K562 (cell line): ENCODE results near the gene SYNPO. TPM values are rescaled to one million over a fixed set of nuclear protein-coding genes. Genes with fewer than 3 reads are reported as not detected.

Experiments used
- ATAC-seq: fragments of 200-7000 bp; cut with Tn5 transposase; 3 replicates; pipeline ENCODE4 v1.9.1; 2020; ENCODE audit warnings: moderate library complexity
- BruUV-seq: library from RNA; stranded (reverse); fragments of 400-500 nt; replicated peaks from 2 replicates; lab custom pipeline; 2021; lab: Mats Ljungman, UMichigan
- CTCF ChIA-PET: fragments of 300-600 bp; formaldehyde crosslinking; extraction: SDS; loops from one replicate; lab custom pipeline; 2021; ENCODE audit warnings: low intra/inter-chr PET ratio; lab: Yijun Ruan, JAX
- POLR2A ChIA-PET: fragments of 300-600, 350-650 bp; sonication (Branson Sonifier 250); formaldehyde crosslinking; extraction: SDS; loops from one replicate; lab custom pipeline; 2021; ENCODE audit warnings: antibody characterized with exemption, inconsistent platforms; lab: Yijun Ruan, JAX
- DNase-seq, 4 experiments: peaks; one replicate each; pipeline versions ENCODE4 v3.0.0 to v3.0.0-alpha.2; 2011 to 2018; ENCODE audit warnings: low spot score in 3 of 4, mixed read lengths in 3 of 4; ENCODE audit errors: extremely low read depth in 1 of 4
- FAIRE-seq: peaks from 2 replicates; lab custom pipeline; 2011; peaks lifted over from hg19 to GRCh38; lab: Jason Lieb, UNC
- H2AFZ ChIP-seq: 2 replicates; pipeline ENCODE4 v1.6.0; 2011; ENCODE audit warnings: low read depth, low read length, control low read depth, inconsistent platforms
- H3K27ac ChIP-seq: fragments of 200-600 bp; 3 replicates; pipeline ENCODE4 v1.8.0; 2011; ENCODE audit warnings: low read depth, mild to moderate bottlenecking, control low read depth, inconsistent platforms, low read length, moderate library complexity, mixed read lengths; ENCODE audit errors: extremely low read depth
- H3K27me3 ChIP-seq, 2 experiments: fragments of 300-600 bp in 1 of 2; 2 replicates in 1 of 2; 3 replicates in 1 of 2; pipeline versions ENCODE4 v1.6.0 to v1.8.0; 2011; ENCODE audit warnings: inconsistent platforms in 2 of 2, low read length in 2 of 2, mild to moderate bottlenecking in 1 of 2, mixed read lengths in 1 of 2, moderate library complexity in 1 of 2; ENCODE audit not compliant: control insufficient read depth in 2 of 2, insufficient read depth in 2 of 2
- H3K36me3 ChIP-seq: fragments of 300-600 bp; 3 replicates; pipeline ENCODE4 v1.8.0; 2011; ENCODE audit warnings: mild to moderate bottlenecking, low read length, inconsistent platforms; ENCODE audit not compliant: control insufficient read depth, insufficient read depth
- H3K4me1 ChIP-seq, 2 experiments: fragments of 200-600 bp in 1 of 2; replicated peaks in 1 of 2; 2 replicates in 1 of 2; 3 replicates in 1 of 2; pipeline versions ENCODE4 v1.5.1 to v1.8.0; 2011; ENCODE audit warnings: inconsistent platforms in 2 of 2, low read length in 2 of 2, mild to moderate bottlenecking in 1 of 2, mixed read lengths in 1 of 2, moderate library complexity in 1 of 2; ENCODE audit not compliant: control insufficient read depth in 2 of 2, insufficient read depth in 2 of 2
- H3K4me2 ChIP-seq: 2 replicates; pipeline ENCODE4 v1.6.1; 2011; ENCODE audit warnings: low read length, control low read depth, inconsistent platforms, mixed read lengths; ENCODE audit not compliant: insufficient read depth
- H3K4me3 ChIP-seq: fragments of 200-600 bp; sonication (generic), shearing (Covaris generic); 2 replicates; pipeline ENCODE4 v1.5.1; 2016; ENCODE audit warnings: control low read depth, inconsistent platforms
- H3K79me2 ChIP-seq: fragments of 200-600 bp; 3 replicates; pipeline ENCODE4 v1.8.0; 2011; ENCODE audit warnings: low read length, inconsistent platforms; ENCODE audit not compliant: control insufficient read depth, insufficient read depth
- H3K9ac ChIP-seq, 2 experiments: 2 replicates each; pipeline versions ENCODE4 v1.6.0 to v1.6.1; 2011; ENCODE audit warnings: low read depth in 2 of 2, low read length in 2 of 2, control low read depth in 1 of 2, inconsistent platforms in 1 of 2, mild to moderate bottlenecking in 1 of 2, mixed read lengths in 1 of 2; ENCODE audit not compliant: insufficient read depth in 1 of 2
- H3K9me1 ChIP-seq: one replicate; pipeline ENCODE4 v1.6.0; 2011; ENCODE audit warnings: inconsistent platforms, mild to moderate bottlenecking, low read length, moderate library complexity; ENCODE audit not compliant: control insufficient read depth, insufficient read depth
- H3K9me3 ChIP-seq: replicated peaks from 2 replicates; pipeline ENCODE4 v1.5.1; 2011; ENCODE audit warnings: low read depth, low read length, inconsistent platforms; ENCODE audit not compliant: control insufficient read depth, insufficient read depth
- H4K20me1 ChIP-seq: replicated peaks from 2 replicates; pipeline ENCODE4 v1.6.1; 2011; ENCODE audit warnings: low read length, inconsistent platforms, mixed read lengths; ENCODE audit not compliant: control insufficient read depth, insufficient read depth
- NEUROD1 ChIP-seq: fragments of 150-350 bp; IDR thresholded peaks from 2 replicates; pipeline ENCODE4 v1.6.1; 2014; ENCODE audit warnings: borderline replicate concordance, low read length, low read depth; ENCODE audit not compliant: partially characterized antibody
- PPARD ChIP-seq: fragments of 250-450 bp; sonication (Bioruptor Pico); IDR thresholded peaks from 2 replicates; pipeline ENCODE4 v1.8.0; 2022; ENCODE audit warnings: inconsistent platforms, mild to moderate bottlenecking, moderate library complexity
- RAD51 ChIP-seq: fragments of 450-650 bp; IDR thresholded peaks from 2 replicates; pipeline ENCODE4 v1.7.1; 2016; ENCODE audit warnings: low read depth, mild to moderate bottlenecking, borderline replicate concordance
- YY1 ChIP-seq, 3 experiments: IDR thresholded peaks; 2 replicates each; pipeline ENCODE4 v1.6.1; 2011; ENCODE audit warnings: low read length in 2 of 3, mild to moderate bottlenecking in 2 of 3, moderate library complexity in 2 of 3, borderline replicate concordance in 1 of 3, control low read depth in 1 of 3, low read depth in 1 of 3; ENCODE audit not compliant: insufficient read depth in 3 of 3, insufficient replicate concordance in 2 of 3, control insufficient read depth in 1 of 3, insufficient read length in 1 of 3; ENCODE audit errors: extremely low read depth in 1 of 3
- ZNF212 ChIP-seq: fragments of 450-650 bp; formaldehyde crosslinking; IDR thresholded peaks from 2 replicates; pipeline ENCODE4 v1.4.0; 2020; ENCODE audit warnings: mild to moderate bottlenecking
- WGBS: fragments of 100-300 bp; shearing (Covaris generic); methylation state at CpG from one replicate; pipeline ENCODE4 v1.1.6; 2016; ENCODE audit warnings: low coverage, mixed read lengths; ENCODE audit not compliant: insufficient coverage; ENCODE audit errors: missing lambda C conversion rate; 5-methylcytosine and 5-hydroxymethylcytosine counted together
- in situ Hi-C: fragments of 300-500 bp; cut with MboI; formaldehyde crosslinking; loops from 4 replicates; pipeline ENCODE4 v1.15.0; 2018; ENCODE audit warnings: inconsistent platforms, mixed read lengths
- intact Hi-C: fragments of 100-400 bp; cut with micrococcal nuclease; formaldehyde crosslinking; loops from 2 replicates; pipeline ENCODE4 v1.14.2; 2022
- polyA plus RNA-seq, 8 experiments: library from polyadenylated mRNA; depleted of rRNA in 4 of 8; stranded (reverse) in 5 of 8; unstranded in 3 of 8; fragments of >200 nt; fragmentation: Nextera tagmentation in 2 of 8; fragmentation: Illumina TruSeq in 1 of 8; extraction: Ambion mirVana in 2 of 8; extraction: Trizol in 1 of 8; gene quantifications; 2 replicates each; pipeline versions ENCODE4 v1.2.1 to v1.2.3, GENCODE V29; 2011 to 2014; ENCODE audit warnings: inconsistent platforms in 1 of 8, missing spikeins in 1 of 8
- total RNA-seq, 7 experiments: library from RNA; depleted of rRNA in 6 of 7; stranded (reverse); fragments of >200 nt in 6 of 7; fragmentation: Illumina TruSeq in 2 of 7; extraction: Trizol in 2 of 7; gene quantifications; 2 replicates each; pipeline versions ENCODE4 v1.2.1 to v1.2.3, GENCODE V29; 2011 to 2021; ENCODE audit warnings: low replicate concordance in 1 of 7
- TF ChIP-seq, protein P1 (sequence below): fragments of 450-650 bp; IDR thresholded peaks from 2 replicates; pipeline ENCODE4 v1.7.1; 2018; ENCODE audit warnings: mild to moderate bottlenecking, low read depth; ENCODE audit not compliant: partially characterized antibody

Gene SYNPO
- total and polyA plus RNA-seq, 9 of the 15 experiments (the other 6 are each of a cell fraction or from before 2014, with no cell fraction given): 0.01 to 0.31 (median 0.03) TPM; not detected in 4

DNA sequence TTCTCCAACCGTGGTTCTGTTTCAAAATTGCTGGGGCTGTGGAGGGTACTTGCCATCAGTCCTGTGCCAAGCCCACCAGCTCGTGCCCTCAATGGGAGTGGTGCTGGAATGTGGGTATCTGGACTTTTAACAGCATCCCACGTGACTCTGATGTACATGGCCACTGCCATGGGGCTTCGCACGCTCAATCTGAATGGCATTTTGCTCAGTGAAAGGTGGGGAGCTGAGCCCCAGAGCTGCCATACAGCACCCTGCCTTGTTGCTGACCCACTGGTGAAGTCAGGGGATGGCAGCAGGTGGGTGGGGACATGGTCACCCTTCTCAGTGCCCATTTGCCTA is 16.6 kb upstream of the SYNPO start:
- TF ChIP-seq NEUROD1: no peak
- TF ChIP-seq, protein P1, sequence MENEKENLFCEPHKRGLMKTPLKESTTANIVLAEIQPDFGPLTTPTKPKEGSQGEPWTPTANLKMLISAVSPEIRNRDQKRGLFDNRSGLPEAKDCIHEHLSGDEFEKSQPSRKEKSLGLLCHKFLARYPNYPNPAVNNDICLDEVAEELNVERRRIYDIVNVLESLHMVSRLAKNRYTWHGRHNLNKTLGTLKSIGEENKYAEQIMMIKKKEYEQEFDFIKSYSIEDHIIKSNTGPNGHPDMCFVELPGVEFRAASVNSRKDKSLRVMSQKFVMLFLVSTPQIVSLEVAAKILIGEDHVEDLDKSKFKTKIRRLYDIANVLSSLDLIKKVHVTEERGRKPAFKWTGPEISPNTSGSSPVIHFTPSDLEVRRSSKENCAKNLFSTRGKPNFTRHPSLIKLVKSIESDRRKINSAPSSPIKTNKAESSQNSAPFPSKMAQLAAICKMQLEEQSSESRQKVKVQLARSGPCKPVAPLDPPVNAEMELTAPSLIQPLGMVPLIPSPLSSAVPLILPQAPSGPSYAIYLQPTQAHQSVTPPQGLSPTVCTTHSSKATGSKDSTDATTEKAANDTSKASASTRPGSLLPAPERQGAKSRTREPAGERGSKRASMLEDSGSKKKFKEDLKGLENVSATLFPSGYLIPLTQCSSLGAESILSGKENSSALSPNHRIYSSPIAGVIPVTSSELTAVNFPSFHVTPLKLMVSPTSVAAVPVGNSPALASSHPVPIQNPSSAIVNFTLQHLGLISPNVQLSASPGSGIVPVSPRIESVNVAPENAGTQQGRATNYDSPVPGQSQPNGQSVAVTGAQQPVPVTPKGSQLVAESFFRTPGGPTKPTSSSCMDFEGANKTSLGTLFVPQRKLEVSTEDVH: no peak
- no peak for TF ChIP-seq PPARD (CRISPR knock-in tag)
- no peak for TF ChIP-seq ZNF212
- no peak for TF ChIP-seq YY1 (IDR thresholded peaks at IDR 0.05; ENCODE audit: borderline replicate concordance in 1 of 3, control insufficient read depth in 1 of 3, extremely low read depth in 1 of 3, insufficient read depth in 3 of 3, insufficient read length in 1 of 3, insufficient replicate concordance in 2 of 3, low read depth in 1 of 3, low read length in 2 of 3)
- peak; percentile 23; the same call in 1 of the 2 replicates for TF ChIP-seq RAD51
- Histone ChIP-seq H4K20me1 (peaks cover 8% of the 10 kb centered on the region; the same call in 1 of the 2 replicates), H3K36me3 (no peaks in the 10 kb centered on the region), H3K27ac (no peak overlapping the region), H3K9ac (no peak overlapping the region), H2AFZ (no peak overlapping the region), H3K9me3 (no peaks in the 10 kb centered on the region), H3K27me3 (peaks cover 28 to 72% of the 10 kb centered on the region in 2 experiments; a peak in 4 of 5 replicates), H3K4me3 (no peak overlapping the region), H3K4me2 (no peak overlapping the region), H3K9me1 (no peaks in the 10 kb centered on the region), H3K4me1 (peaks cover 0 to 11% of the 10 kb centered on the region in 2 experiments; a peak in 2 of 5 replicates), H3K79me2 (no peaks in the 10 kb centered on the region)
- BruUV-seq: no TSS peak
- intact Hi-C loops: no loop called here
- WGBS: 6% methylated on average over 4 of the region's 5 CpGs
- CTCF ChIA-PET: no interaction called here
- DNase-seq (no peak), ATAC-seq (no peak), FAIRE-seq (no peak)
- in situ Hi-C loops: no loop called here
- POLR2A ChIA-PET: no interaction called here
